Heart left ventricle (tissue), 16 donors: ENCODE measurements around the gene GJD4. TPM values are rescaled to one million over a fixed set of nuclear protein-coding genes. Genes with fewer than 3 reads are reported as not detected.

Experiments
- ATAC-seq, 4 donors: fragments of 200-7000 bp; cut with Tn5 transposase; one replicate each; pipeline ENCODE4 v1.9.1; 2020 to 2022; ENCODE audit warnings: moderate library complexity in 4 of 4, mild to moderate bottlenecking in 3 of 4, moderate number of reproducible peaks in 1 of 4
- DNase-seq, 5 donors: peaks; one replicate each; pipeline ENCODE4 v3.0.0-alpha.2; 2020
- H3K27ac ChIP-seq, 12 donors: fragments of 200-600 bp; sonication (generic) in 4 of 12; one replicate each; pipeline versions ENCODE4 v1.5.0 to v1.8.0; 2016 to 2022; ENCODE audit warnings: mild to moderate bottlenecking in 2 of 12
- H3K27me3 ChIP-seq, 9 donors: fragments of 200-600 bp; sonication (generic) in 2 of 9; one replicate each; pipeline versions ENCODE4 v1.5.1 to v1.8.0; 2016 to 2022; ENCODE audit warnings: mild to moderate bottlenecking in 3 of 9
- H3K36me3 ChIP-seq, 9 donors: fragments of 200-600 bp; sonication (generic) in 2 of 9; one replicate each; pipeline versions ENCODE4 v1.5.0 to v1.8.0; 2018 to 2022; ENCODE audit warnings: mild to moderate bottlenecking in 2 of 9
- H3K4me1 ChIP-seq, 12 donors: fragments of 200-600 bp; sonication (generic) in 4 of 12; one replicate each; pipeline versions ENCODE4 v1.5.0 to v1.8.0; 2016 to 2022; ENCODE audit warnings: mild to moderate bottlenecking in 3 of 12
- H3K4me3 ChIP-seq, 12 donors: fragments of 200-600 bp; sonication (generic) in 4 of 12; one replicate each; pipeline versions ENCODE4 v1.5.0 to v1.8.0; 2017 to 2022; ENCODE audit warnings: mild to moderate bottlenecking in 9 of 12, moderate library complexity in 4 of 12
- H3K9me3 ChIP-seq, 12 donors: fragments of 200-600 bp; sonication (generic) in 4 of 12; one replicate each; pipeline versions ENCODE4 v1.5.0 to v1.8.0; 2016 to 2022; ENCODE audit warnings: mild to moderate bottlenecking in 1 of 12
- CTCF ChIP-seq, 12 donors: fragments of 200-600 bp; sonication (generic) in 4 of 12; IDR thresholded peaks; one replicate each; pipeline versions ENCODE4 v1.5.0 to v1.8.0; 2018 to 2022; ENCODE audit warnings: antibody characterized with exemption in 12 of 12, mild to moderate bottlenecking in 5 of 12
- POLR2A ChIP-seq, 2 donors: fragments of 450-650 bp; IDR thresholded peaks; one replicate each; pipeline ENCODE4 v1.6.1; 2017; ENCODE audit warnings: antibody characterized with exemption in 2 of 2, mild to moderate bottlenecking in 2 of 2, moderate library complexity in 2 of 2
- WGBS, 4 donors: extraction: QIAGEN DNeasy Blood & Tissue Kit in 2 of 4; methylation state at CpG; one replicate each; pipeline versions ENCODE4 v1.1.5 to v1.1.7; 2013 to 2018; 5-methylcytosine and 5-hydroxymethylcytosine counted together
- intact Hi-C, 10 donors: fragments of 100-400 bp; cut with DNase I; formaldehyde crosslinking; loops; one replicate each; pipeline versions ENCODE4 v1.11.1 to v1.14.2; 2022
- polyA plus RNA-seq, 2 donors: library from polyadenylated mRNA; stranded (reverse); fragments of 200-250 nt; gene quantifications; one replicate each; pipeline ENCODE4 v1.2.3, GENCODE V29; 2013
- total RNA-seq, 9 donors: library from RNA; depleted of rRNA in 2 of 9; stranded (reverse); fragments of >200 nt in 2 of 9; fragmentation: NEBNext Ultra II Directional in 3 of 9; extraction: Animal tissue kit (Norgen Biotek cat#: 25700) in 3 of 9; gene quantifications; one replicate each; pipeline versions ENCODE4 v1.1.0 to v1.2.4, GENCODE V29; 2016 to 2023
- donor health status: ischemic (EF 13 %, LVEDD 7.1; RV severe dilation, severe dysfunction).
- donor health status: healthy with polysubstance abuse.
- donor health status: DM: no; HTN: yes; CAD: no.
- donor health status: DM: no; HTN: no; CAD: no.
- donor health status: ischemic (EF 25% LVEDD 6.9; RV normal size, moderate dysfunction).
- donor health status: ischemic (EF 25% LVEDD 5.7; RV mildly dilated, moderate dysfunction).
- donor health status: healthy.
- donor health status: DM: yes; HTN: yes; CAD: no.
- donor health status: ischemic (EF 35%, LVEDD 5.7; RV mildly dilated, moderate dysfunction).
- donor health status: nonischemic (EF 11% LVEDD 7.7; RV severe dilation, severe dysfunction).
- donor health status: DM: yes; HTN: yes; CAD: no.
- donor health status: PGD.
- donor health status: ischemic (EF 29% LVEDD 5.4; RV normal size, mild dysfunction).
- donor health status: nonischemic (EF 23%, LVEDD 6.1; RV moderate dilation, normal function).

Gene GJD4
- total and polyA plus RNA-seq, 11 donors: not detected

- no peaks in the 10 kb centered on the region for H3K9me3 ChIP-seq
- H3K4me1 ChIP-seq: peaks cover 15 to 55% (median 41%) of the 10 kb centered on the region in 12 donors
- TF ChIP-seq CTCF (IDR thresholded peaks at IDR 0.05): no peak
- TF ChIP-seq POLR2A (IDR thresholded peaks at IDR 0.05): no peak
- H3K36me3 ChIP-seq: peaks cover 0 to 38% (median 16%) of the 10 kb centered on the region in 9 donors
- H3K4me3 ChIP-seq: no peak overlapping the region
- ATAC-seq: peak; percentile 64 to 78 (median 72)
- intact Hi-C loops: loop anchor here in 9 of 10 donors (2.0 to 10.0 kb wide), 12 partner anchors 64 to 447 kb away; partner anchors contain the start of gene CCNY (in 6 of the 9)
- no peaks in the 10 kb centered on the region for H3K27me3 ChIP-seq
- 46 to 72% (median 56%) methylated on average over 5 of the region's 5 CpGs for WGBS, 4 donors
- H3K27ac ChIP-seq: peak overlapping the region in 6 of 12 donors; percentile 13 to 65 (median 48)
- DNase-seq: peak in 4 of 5 donors; percentile 35 to 76 (median 58)
Observed at GRCh38 chr10:35561715-35562114, 43.4 kb upstream of the GJD4 start.

- DNase-seq (no peak), ATAC-seq (no peak)
- Histone ChIP-seq H3K36me3 (peaks cover 0 to 34% (median 19%) of the 10 kb centered on the region in 9 donors), H3K4me1 (peaks cover 15 to 56% (median 42%) of the 10 kb centered on the region in 12 donors), H3K27me3 (no peaks in the 10 kb centered on the region), H3K4me3 (no peak overlapping the region), H3K27ac (peak overlapping the region in 3 of 12 donors; percentile 10 to 65 (median 43)), H3K9me3 (no peaks in the 10 kb centered on the region)
- 97 to 100% (median 98%) methylated on average over 1 of the region's 1 CpG for WGBS, 4 donors
- intact Hi-C loops: loop anchor here in 8 of 10 donors (2.0 to 10.0 kb wide), 11 partner anchors 65 to 448 kb away; partner anchors contain the start of gene CCNY (in 6 of the 8)
- TF ChIP-seq POLR2A (IDR thresholded peaks at IDR 0.05) (no peak), CTCF (IDR thresholded peaks at IDR 0.05) (no peak)
Observed at GRCh38 chr10:35562427-35562826, 42.7 kb upstream of the GJD4 start.

- Histone ChIP-seq H3K9me3 (no peaks in the 10 kb centered on the region), H3K36me3 (peaks cover 0 to 35% (median 22%) of the 10 kb centered on the region in 9 donors), H3K4me1 (peaks cover 15 to 56% (median 42%) of the 10 kb centered on the region in 12 donors), H3K4me3 (no peak overlapping the region), H3K27me3 (no peaks in the 10 kb centered on the region), H3K27ac (peak overlapping the region in 5 of 12 donors; percentile 9 to 70 (median 52))
- TF ChIP-seq CTCF (IDR thresholded peaks at IDR 0.05): peak; percentile 89 to 99 (median 96)
- no peak for TF ChIP-seq POLR2A (IDR thresholded peaks at IDR 0.05)
- ATAC-seq: peak in 2 of 4 donors; percentile 33 to 42
- intact Hi-C loops: loop anchor here in 8 of 10 donors (2.0 to 10.0 kb wide), 11 partner anchors 66 to 449 kb away; partner anchors contain the start of gene CCNY (in 6 of the 8)
- WGBS, 4 donors: 42 to 46% (median 44%) methylated on average over 13 of the region's 13 CpGs
- DNase-seq: peak in 4 of 5 donors; percentile 50 to 60 (median 54)
Observed at GRCh38 chr10:35563261-35563891, 41.8 kb upstream of the GJD4 start.

GRCh38 chr10:35564341-35564968 is 40.7 kb upstream of the GJD4 start:
- WGBS, 4 donors: 39 to 50% (median 43%) methylated on average over 4 to 6 of the region's 6 CpGs
- Histone ChIP-seq H3K4me3 (no peak overlapping the region), H3K27me3 (no peaks in the 10 kb centered on the region), H3K4me1 (peaks cover 15 to 56% (median 42%) of the 10 kb centered on the region in 12 donors), H3K36me3 (peaks cover 0 to 43% (median 33%) of the 10 kb centered on the region in 9 donors), H3K9me3 (no peaks in the 10 kb centered on the region), H3K27ac (peak overlapping the region in 11 of 12 donors; percentile 21 to 70 (median 65))
- DNase-seq (peak in 4 of 5 donors; percentile 39 to 62 (median 40)), ATAC-seq (peak; percentile 30 to 53 (median 42))
- TF ChIP-seq POLR2A (IDR thresholded peaks at IDR 0.05): no peak
- TF ChIP-seq CTCF (IDR thresholded peaks at IDR 0.05): no peak
- intact Hi-C loops: loop anchor here in 8 of 10 donors (5.0 to 10.0 kb wide), 10 partner anchors 67 to 450 kb away; partner anchors contain the start of gene CCNY (in 5 of the 8)
